HL-60 (cell line): ENCODE results near the gene IER2.

Experiments used
- CTCF ChIP-seq: IDR thresholded peaks from one replicate; pipeline ENCODE4 v1.5.1; 2011; ENCODE audit warnings: low read length, control low read depth, inconsistent platforms; ENCODE audit not compliant: insufficient read depth
- GABPA ChIP-seq: IDR thresholded peaks from 2 replicates; pipeline ENCODE4 v1.6.1; 2012; ENCODE audit warnings: low read depth
- POLR2AphosphoS5 ChIP-seq: IDR thresholded peaks from 2 replicates; pipeline ENCODE4 v1.6.1; 2012; ENCODE audit warnings: low read depth

GRCh38 chr19:13130886-13131490 is 19.2 kb upstream of the IER2 start:
- TF ChIP-seq CTCF, result no peak
- no peak for TF ChIP-seq POLR2AphosphoS5
- no peak for TF ChIP-seq GABPA
